BJ (cell line): ENCODE results near the gene ITSN1. TPM values are rescaled to one million over a fixed set of nuclear protein-coding genes. Genes with fewer than 3 reads are reported as not detected.

Experiments used
- CTCF ChIA-PET: fragments of 350-600 bp; formaldehyde crosslinking; extraction: SDS; loops from one replicate; lab custom pipeline; 2021; ENCODE audit warnings: antibody characterized with exemption, inconsistent platforms; lab: Yijun Ruan, JAX
- POLR2A ChIA-PET: fragments of 300-600 bp; sonication (Branson Sonifier 250); formaldehyde crosslinking; extraction: SDS; loops from one replicate; lab custom pipeline; 2021; ENCODE audit warnings: antibody characterized with exemption; lab: Charles Lee
- DNase-seq: peaks from one replicate; pipeline ENCODE4 v3.0.0-alpha.2; 2011; ENCODE audit warnings: low read depth
- H3K27me3 ChIP-seq: 2 replicates; pipeline ENCODE4 v1.6.0; 2011; ENCODE audit warnings: low read length; ENCODE audit not compliant: control insufficient read depth, insufficient read depth
- H3K36me3 ChIP-seq: 2 replicates; pipeline ENCODE4 v1.5.1; 2011; ENCODE audit warnings: low read length; ENCODE audit not compliant: control insufficient read depth, insufficient read depth
- H3K4me3 ChIP-seq: 2 replicates; pipeline ENCODE4 v1.5.1; 2011; ENCODE audit warnings: low read depth, mild to moderate bottlenecking, control low read depth, low read length
- CTCF ChIP-seq: IDR thresholded peaks from 2 replicates; pipeline ENCODE4 v1.5.1; 2011; ENCODE audit warnings: low read depth, mild to moderate bottlenecking, control low read depth, inconsistent platforms, low read length, moderate library complexity; ENCODE audit not compliant: insufficient read depth
- polyA plus RNA-seq: library from polyadenylated mRNA; depleted of rRNA; stranded (reverse); fragments of >200 nt; gene quantifications from 2 replicates; pipeline ENCODE4 v1.2.3, GENCODE V29; 2011

The ITSN1 gene
- polyA plus RNA-seq, 1 experiment, result 68.4 TPM

GRCh38 chr21:33732038-33732437 lies 89.7 kb downstream of the ITSN1 start:
- ChIA-PET POLR2A (no interaction called here), CTCF (interaction anchor here (0.6 kb wide), 1 partner anchor 845 kb away, joined by 3 read pairs; no protein-coding TSS in a partner anchor)
- Histone ChIP-seq H3K4me3 (no peak overlapping the region), H3K27me3 (no peaks in the 10 kb centered on the region), H3K36me3 (peaks cover 5% of the 10 kb centered on the region)
- TF ChIP-seq CTCF, result no peak
- no peak for DNase-seq

- CTCF ChIA-PET, result interaction anchor here (1.6 to 2.0 kb wide), 3 partner anchors 30 to 168 kb away, joined by 3 to 4 read pairs (median 3); no protein-coding TSS in a partner anchor
These were observed 91.3 kb downstream of the ITSN1 start for GRCh38 chr21:33733601-33734000.

GRCh38 chr21:33734291-33734690 lies 92.0 kb downstream of the ITSN1 start:
- ChIA-PET CTCF (interaction anchor here (0.6 to 2.0 kb wide), 5 partner anchors 23 to 861 kb away, joined by 3 to 6 read pairs (median 3); no protein-coding TSS in a partner anchor), POLR2A (no interaction called here)
- H3K4me3 ChIP-seq, result no peak overlapping the region
- no peak for TF ChIP-seq CTCF
- H3K27me3 ChIP-seq, result no peaks in the 10 kb centered on the region
- 0 out of 2 replicates have a peak, but pooled peaks cover 2% of the 10 kb centered on the region for H3K36me3 ChIP-seq
- no peak for DNase-seq

More at GRCh38 chr21:33733601-33734000, 91.3 kb downstream of the ITSN1 start:
- Histone ChIP-seq H3K4me3 (no peak overlapping the region), H3K27me3 (no peaks in the 10 kb centered on the region), H3K36me3 (peaks cover 4% of the 10 kb centered on the region; the same call in 1 of the 2 replicates)
- POLR2A ChIA-PET, result no interaction called here
- no peak for DNase-seq
- no peak for TF ChIP-seq CTCF

- ChIA-PET POLR2A (no interaction called here), CTCF (interaction anchor here (0.6 to 2.0 kb wide), 4 partner anchors 23 to 860 kb away, joined by 3 to 6 read pairs (median 4); no protein-coding TSS in a partner anchor)
- 0 out of 2 replicates have a peak, but pooled peaks cover 2% of the 10 kb centered on the region for H3K36me3 ChIP-seq
- no peak for DNase-seq
- no peaks in the 10 kb centered on the region for H3K27me3 ChIP-seq
- no peak overlapping the region for H3K4me3 ChIP-seq
- no peak for TF ChIP-seq CTCF
These were observed 92.5 kb downstream of the ITSN1 start for GRCh38 chr21:33734818-33735217.

GRCh38 chr21:33736569-33736968 lies 94.3 kb downstream of the ITSN1 start:
- Histone ChIP-seq H3K27me3 (no peaks in the 10 kb centered on the region), H3K4me3 (no peak overlapping the region), H3K36me3 (0 out of 2 replicates have a peak, but pooled peaks cover 2% of the 10 kb centered on the region)
- no peak for TF ChIP-seq CTCF
- POLR2A ChIA-PET, result no interaction called here
- no peak for DNase-seq
- CTCF ChIA-PET, result interaction anchor here (0.8 to 1.4 kb wide), 2 partner anchors 10 to 54 kb away, joined by 3 to 5 read pairs; no protein-coding TSS in a partner anchor
